HCT116 (cell line): ENCODE data around the gene CHCHD5. TPM values are rescaled to one million over a fixed set of nuclear protein-coding genes. Genes with fewer than 3 reads are reported as not detected.
A peak's percentile ranks its signal among the peaks of the same experiment; 100 is the strongest.

Experiments used
- ATAC-seq: fragments of 200-7000 bp; cut with Tn5 transposase; 2 replicates; pipeline ENCODE4 v1.9.1; 2020; ENCODE audit warnings: mild to moderate bottlenecking, moderate library complexity
- BruUV-seq: library from RNA; stranded (reverse); fragments of 400-500 nt; replicated peaks from 2 replicates; lab custom pipeline; 2021; lab: Mats Ljungman, UMichigan
- CTCF ChIA-PET: fragments of 300-600 bp; sonication (Branson Sonifier 250); formaldehyde crosslinking; loops from one replicate; lab custom pipeline; 2021; ENCODE audit warnings: antibody characterized with exemption; lab: Charles Lee
- POLR2A ChIA-PET: fragments of 300-600, 350-600 bp; sonication (Branson Sonifier 250); formaldehyde crosslinking; loops from one replicate; lab custom pipeline; 2021; ENCODE audit warnings: antibody characterized with exemption; lab: Charles Lee
- RAD21 ChIA-PET, 2 experiments: fragments of 300-600 bp; sonication (Branson Sonifier 250); formaldehyde crosslinking; loops; one replicate each; lab custom pipeline; 2023; ENCODE audit warnings: low total read pairs in 2 of 2; ENCODE audit not compliant: uncharacterized antibody in 2 of 2, unreplicated experiment in 2 of 2, low non-redundant PET in 1 of 2; lab: Charles Lee
- DNase-seq: peaks from one replicate; pipeline ENCODE4 v3.0.0-alpha.2; 2010; ENCODE audit warnings: low read depth, low spot score
- H2AFZ ChIP-seq: fragments of 200-600 bp; shearing (Covaris generic), sonication (generic); 2 replicates; pipeline ENCODE4 v1.6.1; 2017; ENCODE audit warnings: low read depth, mixed run types, mixed read lengths, antibody characterized with exemption, low read length; ENCODE audit not compliant: poor library complexity, severe bottlenecking
- H3K27ac ChIP-seq: 2 replicates; pipeline ENCODE4 v1.5.1; 2012; ENCODE audit warnings: low read depth, low read length
- H3K27me3 ChIP-seq: fragments of 200-600 bp; sonication (generic); 2 replicates; pipeline ENCODE4 v1.6.1; 2016; ENCODE audit warnings: mixed run types, low read length, mixed read lengths; ENCODE audit not compliant: insufficient read depth
- H3K36me3 ChIP-seq, 2 experiments: fragments of 200-500 bp in 1 of 2; fragments of 200-600 bp in 1 of 2; sonication (Bioruptor generic) in 1 of 2; sonication (generic) in 1 of 2; 2 replicates each; pipeline versions ENCODE4 v1.5.1 to v1.6.1; 2014 to 2016; ENCODE audit warnings: low read length in 2 of 2, inconsistent platforms in 1 of 2, mixed read lengths in 1 of 2, mixed run types in 1 of 2; ENCODE audit not compliant: insufficient read depth in 2 of 2, control insufficient read depth in 1 of 2
- H3K4me1 ChIP-seq, 2 experiments: fragments of 200-600 bp in 1 of 2; sonication (generic) in 1 of 2; 2 replicates each; pipeline versions ENCODE4 v1.5.1 to v1.6.1; 2012 to 2017; ENCODE audit warnings: low read length in 2 of 2, inconsistent platforms in 1 of 2, mild to moderate bottlenecking in 1 of 2, mixed read lengths in 1 of 2, mixed run types in 1 of 2, moderate library complexity in 1 of 2; ENCODE audit not compliant: insufficient read depth in 2 of 2, control insufficient read depth in 1 of 2
- H3K4me2 ChIP-seq: fragments of 200-600 bp; sonication (generic); 2 replicates; pipeline ENCODE4 v1.6.1; 2017; ENCODE audit warnings: mixed run types, low read length, mixed read lengths
- H3K4me3 ChIP-seq, 2 experiments: fragments of 200-600 bp in 1 of 2; sonication (generic) in 1 of 2; replicated peaks in 1 of 2; 2 replicates each; pipeline ENCODE4 v1.5.1; 2011 to 2016; ENCODE audit warnings: low read length in 2 of 2, control low read depth in 1 of 2, low read depth in 1 of 2, mild to moderate bottlenecking in 1 of 2, mixed read lengths in 1 of 2, mixed run types in 1 of 2
- H3K79me2 ChIP-seq: fragments of 200-600 bp; sonication (generic); 2 replicates; pipeline ENCODE4 v1.6.1; 2017; ENCODE audit warnings: mild to moderate bottlenecking, mixed run types, low read length, moderate library complexity, mixed read lengths; ENCODE audit not compliant: insufficient read depth
- H3K9ac ChIP-seq: fragments of 200-600 bp; sonication (generic); 2 replicates; pipeline ENCODE4 v1.6.1; 2016; ENCODE audit warnings: low read length, mixed read lengths
- H3K9me2 ChIP-seq: fragments of 200-600 bp; sonication (generic), shearing (Covaris generic); 2 replicates; pipeline ENCODE4 v1.6.1; 2017; ENCODE audit warnings: mixed run types, mild to moderate bottlenecking, moderate library complexity; ENCODE audit not compliant: insufficient read depth
- H3K9me3 ChIP-seq, 2 experiments: fragments of 200-500 bp in 1 of 2; fragments of 200-600 bp in 1 of 2; sonication (Bioruptor generic) in 1 of 2; sonication (generic) in 1 of 2; 2 replicates each; pipeline ENCODE4 v1.6.1; 2014 to 2017; ENCODE audit warnings: low read length in 2 of 2, mixed read lengths in 2 of 2, inconsistent platforms in 1 of 2, low read depth in 1 of 2, mild to moderate bottlenecking in 1 of 2, mixed run types in 1 of 2, moderate library complexity in 1 of 2; ENCODE audit not compliant: control insufficient read depth in 1 of 2, insufficient read depth in 1 of 2
- H4K20me1 ChIP-seq: fragments of 200-600 bp; sonication (generic), shearing (Covaris generic); 2 replicates; pipeline ENCODE4 v1.6.1; 2017; ENCODE audit warnings: mixed run types, mild to moderate bottlenecking, moderate library complexity; ENCODE audit not compliant: insufficient read depth
- CBX3 ChIP-seq: IDR thresholded peaks from 2 replicates; pipeline ENCODE4 v1.6.1; 2012; ENCODE audit warnings: low read depth
- CEBPB ChIP-seq: IDR thresholded peaks from 2 replicates; pipeline ENCODE4 v1.6.1; 2012; ENCODE audit warnings: low read depth
- EZH2 ChIP-seq: fragments of 200-600 bp; sonication (generic); IDR thresholded peaks from 2 replicates; pipeline ENCODE4 v1.6.1; 2017; ENCODE audit warnings: antibody characterized with exemption, mixed run types
- FOSL1 ChIP-seq: IDR thresholded peaks from 2 replicates; pipeline ENCODE4 v1.6.1; 2012; ENCODE audit warnings: low read depth
- MAX ChIP-seq: IDR thresholded peaks from 2 replicates; pipeline ENCODE4 v1.6.1; 2012
- POLR2A ChIP-seq: IDR thresholded peaks from 2 replicates; pipeline ENCODE4 v1.7.0; 2011; ENCODE audit warnings: borderline replicate concordance; ENCODE audit not compliant: insufficient read depth, insufficient read length; ENCODE audit errors: extremely low read depth
- POLR2AphosphoS5 ChIP-seq: IDR thresholded peaks from 2 replicates; pipeline ENCODE4 v1.6.1; 2011; ENCODE audit warnings: mild to moderate bottlenecking, low read depth, low read length, moderate library complexity
- RAD21 ChIP-seq: IDR thresholded peaks from 2 replicates; pipeline ENCODE4 v1.6.1; 2012; ENCODE audit warnings: low read depth, mild to moderate bottlenecking
- REST ChIP-seq: IDR thresholded peaks from 2 replicates; pipeline ENCODE4 v1.6.1; 2012; ENCODE audit warnings: low read depth
- SRF ChIP-seq: IDR thresholded peaks from 2 replicates; pipeline ENCODE4 v1.6.1; 2012; ENCODE audit warnings: low read depth
- TCF7L2 ChIP-seq: IDR thresholded peaks from 2 replicates; pipeline ENCODE4 v1.7.0; 2011; ENCODE audit warnings: borderline replicate concordance, inconsistent platforms; ENCODE audit not compliant: insufficient read depth, insufficient read length; ENCODE audit errors: extremely low read depth
- YY1 ChIP-seq: IDR thresholded peaks from 2 replicates; pipeline ENCODE4 v1.6.1; 2011; ENCODE audit warnings: low read length, low read depth, moderate library complexity, mild to moderate bottlenecking; ENCODE audit not compliant: insufficient replicate concordance; ENCODE audit errors: extremely low read depth
- ZFX ChIP-seq: fragments of 450-650 bp; IDR thresholded peaks from 2 replicates; pipeline ENCODE4 v1.6.1; 2017
- ZNF274 ChIP-seq: fragments of 200-500 bp; sonication (Bioruptor generic); IDR thresholded peaks from 2 replicates; pipeline ENCODE4 v1.6.1; 2014; ENCODE audit warnings: mild to moderate bottlenecking, low read depth, low read length, inconsistent platforms
- intact Hi-C: fragments of 100-400 bp; cut with micrococcal nuclease; formaldehyde crosslinking; loops from 2 replicates; pipeline ENCODE4 v1.10.0; 2022
- total RNA-seq: library from RNA; stranded (reverse); gene quantifications from one replicate; pipeline ENCODE4 v1.2.1, GENCODE V29; 2021; ENCODE audit not compliant: unreplicated experiment

The CHCHD5 gene
- total RNA-seq, 1 experiment from 2014 or later, result 49.8 TPM

- Histone ChIP-seq H3K79me2 (peaks cover 13% of the 10 kb centered on the region), H2AFZ (no peak overlapping the region), H3K9ac (peak overlapping the region; percentile 85; the same call in 1 of the 2 replicates), H3K9me2 (no peaks in the 10 kb centered on the region), H3K4me3 (peak overlapping the region; percentile 89 to 91), H3K27ac (peak overlapping the region; percentile 96; the same call in 1 of the 2 replicates), H3K4me2 (peak overlapping the region; percentile 87), H3K4me1 (peaks cover 15 to 28% of the 10 kb centered on the region in 2 experiments), H3K9me3 (no peaks in the 10 kb centered on the region), H3K27me3 (no peaks in the 10 kb centered on the region), H4K20me1 (no peaks in the 10 kb centered on the region), H3K36me3 (0 out of 4 replicates have a peak, but pooled peaks cover 0 to 2% of the 10 kb centered on the region in 2 experiments)
- RAD21 ChIA-PET, result interaction anchor here in 1 of 2 experiments (1.9 kb wide), 1 partner anchor 140 kb away, joined by 10 read pairs; no protein-coding TSS in a partner anchor
- POLR2A ChIA-PET, result no interaction called here
- BruUV-seq, result no TSS peak
- DNase-seq (no peak), ATAC-seq (no peak)
- TF ChIP-seq CBX3, result no peak
- TF ChIP-seq ZFX, result no peak
- no peak for TF ChIP-seq POLR2AphosphoS5
- TF ChIP-seq EZH2, result no peak
- TF ChIP-seq CEBPB, result no peak
- intact Hi-C loops, result no loop called here
- CTCF ChIA-PET, result interaction anchor here (3.1 kb wide), 1 partner anchor 141 kb away, joined by 29 read pairs; no protein-coding TSS in a partner anchor
These were observed 1.6 kb downstream of the CHCHD5 start for GRCh38 chr2:112585873-112586464.

- H3K4me1 ChIP-seq, result peaks cover 5 to 11% of the 10 kb centered on the region in 2 experiments; a peak in 3 of 4 replicates
- H3K27me3 ChIP-seq, result no peaks in the 10 kb centered on the region
- RAD21 ChIA-PET, result no interaction called here
- H2AFZ ChIP-seq, result no peak overlapping the region
- POLR2A ChIA-PET, result no interaction called here
- no peak overlapping the region for H3K27ac ChIP-seq
- no peak overlapping the region for H3K4me2 ChIP-seq
- no peaks in the 10 kb centered on the region for H3K9me2 ChIP-seq
- BruUV-seq, result no TSS peak
- H3K4me3 ChIP-seq, result no peak overlapping the region
- no peak overlapping the region for H3K9ac ChIP-seq
- no peak for DNase-seq
- no peaks in the 10 kb centered on the region for H4K20me1 ChIP-seq
- H3K9me3 ChIP-seq, result no peaks in the 10 kb centered on the region
- intact Hi-C loops, result no loop called here
- peaks cover 13% of the 10 kb centered on the region for H3K79me2 ChIP-seq
- no peak for ATAC-seq
- 0 out of 4 replicates have a peak, but pooled peaks cover 0 to 2% of the 10 kb centered on the region in 2 experiments for H3K36me3 ChIP-seq
- CTCF ChIA-PET, result no interaction called here
- TF ChIP-seq SRF, result no peak
- no peak for TF ChIP-seq RAD21
- TF ChIP-seq CEBPB, result no peak
- no peak for TF ChIP-seq POLR2A
- no peak for TF ChIP-seq TCF7L2
- TF ChIP-seq YY1, result no peak
- no peak for TF ChIP-seq POLR2AphosphoS5
- no peak for TF ChIP-seq FOSL1
- no peak for TF ChIP-seq ZFX
- no peak for TF ChIP-seq ZNF274
- no peak for TF ChIP-seq REST
- TF ChIP-seq MAX, result no peak
These were observed 4.2 kb downstream of the CHCHD5 start for GRCh38 chr2:112588611-112589045.
